Measurements from ENCODE around the gene CNTN1. TPM values are rescaled to one million over a fixed set of nuclear protein-coding genes. Genes with fewer than 3 reads are reported as not detected.

CNTN1 gene
- polyA plus RNA-seq, 1 donor (not counting 4 experiments of a cell fraction or from before 2014, with no cell fraction given): 19.0 TPM

DNA sequence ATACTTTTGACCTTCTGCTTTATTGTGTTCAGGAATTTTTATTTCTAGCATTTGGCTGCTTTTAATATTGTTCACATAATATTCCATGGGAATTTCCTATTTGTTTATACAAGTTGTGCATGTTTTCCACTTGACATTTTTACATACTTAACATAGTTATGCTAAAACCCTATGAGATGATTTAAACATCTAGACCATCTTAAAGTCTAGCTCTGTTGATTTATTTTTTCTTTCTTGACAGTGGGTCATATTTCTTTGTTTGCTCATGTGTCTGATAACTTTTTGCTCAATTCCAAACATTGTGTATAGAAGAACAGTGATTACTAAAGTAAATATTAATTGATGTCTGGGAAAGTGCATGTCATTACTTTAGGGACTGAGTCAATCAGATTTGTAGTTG, 293.8 kb downstream of the CNTN1 start:
- Histone ChIP-seq H3K27me3 (ENCODE audit: control insufficient read depth, extremely low read depth, insufficient read depth, low read length) (no peaks in the 10 kb centered on the region), H3K4me1 (ENCODE audit: control insufficient read depth, extremely low read depth, insufficient read depth, low read length) (peaks cover 1% of the 10 kb centered on the region), H3K9me3 (ENCODE audit: control insufficient read depth, low read depth, low read length) (no peaks in the 10 kb centered on the region), H3K27ac (ENCODE audit: control insufficient read depth, insufficient read depth, low read length) (no peak overlapping the region), H2AFZ (ENCODE audit: control insufficient read depth, low read length) (no peak overlapping the region), H4K20me1 (ENCODE audit: control insufficient read depth, extremely low read depth, insufficient read depth, low read length) (no peaks in the 10 kb centered on the region), H3K9me1 (ENCODE audit: control insufficient read depth, extremely low read depth, insufficient read depth, low read length) (no peaks in the 10 kb centered on the region), H3K4me2 (ENCODE audit: control insufficient read depth, extremely low read depth, insufficient read depth, low read depth, low read length) (no peak overlapping the region), H3K79me2 (ENCODE audit: control insufficient read depth, insufficient read depth, low read length) (no peaks in the 10 kb centered on the region), H3K9ac (ENCODE audit: control insufficient read depth, extremely low read depth, insufficient read depth, low read length) (no peak overlapping the region), H3K4me3 (ENCODE audit: control insufficient read depth in 2 of 3, extremely low read depth in 1 of 3, insufficient read depth in 2 of 3, low read depth in 1 of 3, low read length in 3 of 3) (no peak overlapping the region), H3K36me3 (ENCODE audit: control insufficient read depth in 2 of 2, extremely low read depth in 1 of 2, insufficient read depth in 2 of 2, low read length in 2 of 2) (no peaks in the 10 kb centered on the region)
- TF ChIP-seq, protein P1, sequence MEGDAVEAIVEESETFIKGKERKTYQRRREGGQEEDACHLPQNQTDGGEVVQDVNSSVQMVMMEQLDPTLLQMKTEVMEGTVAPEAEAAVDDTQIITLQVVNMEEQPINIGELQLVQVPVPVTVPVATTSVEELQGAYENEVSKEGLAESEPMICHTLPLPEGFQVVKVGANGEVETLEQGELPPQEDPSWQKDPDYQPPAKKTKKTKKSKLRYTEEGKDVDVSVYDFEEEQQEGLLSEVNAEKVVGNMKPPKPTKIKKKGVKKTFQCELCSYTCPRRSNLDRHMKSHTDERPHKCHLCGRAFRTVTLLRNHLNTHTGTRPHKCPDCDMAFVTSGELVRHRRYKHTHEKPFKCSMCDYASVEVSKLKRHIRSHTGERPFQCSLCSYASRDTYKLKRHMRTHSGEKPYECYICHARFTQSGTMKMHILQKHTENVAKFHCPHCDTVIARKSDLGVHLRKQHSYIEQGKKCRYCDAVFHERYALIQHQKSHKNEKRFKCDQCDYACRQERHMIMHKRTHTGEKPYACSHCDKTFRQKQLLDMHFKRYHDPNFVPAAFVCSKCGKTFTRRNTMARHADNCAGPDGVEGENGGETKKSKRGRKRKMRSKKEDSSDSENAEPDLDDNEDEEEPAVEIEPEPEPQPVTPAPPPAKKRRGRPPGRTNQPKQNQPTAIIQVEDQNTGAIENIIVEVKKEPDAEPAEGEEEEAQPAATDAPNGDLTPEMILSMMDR (optimal IDR thresholded peaks at IDR 0.05 in 1 of 3, IDR thresholded peaks at IDR 0.05 in 1 of 3, conservative IDR thresholded peaks at IDR 0.05 in 1 of 3; ENCODE audit: extremely low read depth in 1 of 3, insufficient read depth in 2 of 3, low read length in 3 of 3): no peak
- TF ChIP-seq EZH2 (IDR thresholded peaks at IDR 0.05; ENCODE audit: low read length): no peak
- FAIRE-seq (no peak), DNase-seq (ENCODE audit: low read depth, low spot score) (no peak)
- dilution Hi-C loops (cut with MboI; ENCODE audit: extremely low pct_ligation_motif_present, low sequenced_read_pairs): no loop called here

DNA sequence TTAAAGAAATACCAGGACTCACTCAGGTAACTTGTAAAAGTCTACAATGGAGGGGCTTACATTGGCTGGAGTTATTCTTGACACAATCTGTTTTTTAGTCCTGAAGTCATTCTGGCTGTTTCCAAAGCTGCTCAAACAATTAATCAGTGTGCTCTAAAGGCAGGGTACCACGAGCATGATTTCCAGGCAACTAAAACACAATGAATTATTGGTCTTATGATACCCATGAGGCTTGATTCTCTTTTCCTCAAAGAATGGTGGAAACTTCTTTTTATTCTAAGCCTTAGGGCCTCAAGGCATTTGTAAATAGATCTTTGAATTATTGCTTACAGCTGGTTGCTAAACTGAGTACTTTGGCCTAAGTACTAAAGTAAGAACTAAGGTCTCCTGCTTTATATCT, 296.1 kb downstream of the CNTN1 start:
- no peak overlapping the region for H3K27ac ChIP-seq (ENCODE audit: control insufficient read depth, insufficient read depth, low read length)

More for the DNA sequence above, 296.1 kb downstream of the CNTN1 start:
- no peak for TF ChIP-seq EZH2 (IDR thresholded peaks at IDR 0.05; ENCODE audit: low read length)
- TF ChIP-seq, protein P1 (optimal IDR thresholded peaks at IDR 0.05 in 1 of 3, IDR thresholded peaks at IDR 0.05 in 1 of 3, conservative IDR thresholded peaks at IDR 0.05 in 1 of 3; ENCODE audit: extremely low read depth in 1 of 3, insufficient read depth in 2 of 3, low read length in 3 of 3): no peak
- Histone ChIP-seq H3K9me3 (ENCODE audit: control insufficient read depth, low read depth, low read length) (no peaks in the 10 kb centered on the region), H3K9ac (ENCODE audit: control insufficient read depth, extremely low read depth, insufficient read depth, low read length) (no peak overlapping the region), H3K27me3 (ENCODE audit: control insufficient read depth, extremely low read depth, insufficient read depth, low read length) (no peaks in the 10 kb centered on the region), H3K9me1 (ENCODE audit: control insufficient read depth, extremely low read depth, insufficient read depth, low read length) (no peaks in the 10 kb centered on the region), H3K79me2 (ENCODE audit: control insufficient read depth, insufficient read depth, low read length) (no peaks in the 10 kb centered on the region), H2AFZ (ENCODE audit: control insufficient read depth, low read length) (no peak overlapping the region), H4K20me1 (ENCODE audit: control insufficient read depth, extremely low read depth, insufficient read depth, low read length) (no peaks in the 10 kb centered on the region), H3K36me3 (ENCODE audit: control insufficient read depth in 2 of 2, extremely low read depth in 1 of 2, insufficient read depth in 2 of 2, low read length in 2 of 2) (no peaks in the 10 kb centered on the region), H3K4me2 (ENCODE audit: control insufficient read depth, extremely low read depth, insufficient read depth, low read depth, low read length) (no peak overlapping the region), H3K4me3 (ENCODE audit: control insufficient read depth in 2 of 3, extremely low read depth in 1 of 3, insufficient read depth in 2 of 3, low read depth in 1 of 3, low read length in 3 of 3) (no peak overlapping the region), H3K4me1 (ENCODE audit: control insufficient read depth, extremely low read depth, insufficient read depth, low read length) (peaks cover 12% of the 10 kb centered on the region)
- FAIRE-seq (no peak), DNase-seq (ENCODE audit: low read depth, low spot score) (no peak)
- dilution Hi-C loops (cut with MboI; ENCODE audit: extremely low pct_ligation_motif_present, low sequenced_read_pairs): no loop called here

Measured in keratinocyte (primary cell).